ENCODE measurements around the gene RPS5. TPM values are rescaled to one million over a fixed set of nuclear protein-coding genes. Genes with fewer than 3 reads are reported as not detected.
A peak's percentile ranks its signal among the peaks of the same experiment; 100 is the strongest.
"Not testable (repeated sequence)": the region's sequence is repeated elsewhere in the genome, so short reads cannot be mapped to it uniquely, and the experiment has no call there.

RPS5 gene
- total RNA-seq, 1 donor from 2014 or later: 1,982 TPM

- intact Hi-C loops (cut with micrococcal nuclease): loop anchor here (1.0 kb wide), 5 partner anchors 15 to 68 kb away; partner anchors contain the start of genes RPS5, ZNF497 and ZNF837
- Mint-ChIP-seq H3K27me3 (no peaks in the 10 kb centered on the region), H3K4me3 (peak overlapping the region; percentile 93), H3K27ac (peak overlapping the region; percentile 76), H3K9me3 (no peaks in the 10 kb centered on the region), H3K36me3 (ENCODE audit: low read depth) (peaks cover 7% of the 10 kb centered on the region), H3K4me1 (peaks cover 30% of the 10 kb centered on the region)
- DNase-seq (peak; percentile 84), ATAC-seq (ENCODE audit: low read depth) (peak; percentile 93)
- TF ChIP-seq CTCF (IDR thresholded peaks at IDR 0.05): no peak
- ChIA-PET CTCF (interaction anchor here (0.6 to 1.0 kb wide), 4 partner anchors 15 to 173 kb away, joined by 3 to 4 read pairs (median 3); partner anchors contain the start of genes ZBTB45, ZNF274 and ZNF497), POLR2A (interaction anchor here (0.6 to 4.4 kb wide), 23 partner anchors 9 to 890 kb away, joined by 3 to 90 read pairs (median 4); partner anchors contain the start of genes CHMP2A, ERVK3-1, RPS5 and TRIM28)
Measured at GRCh38 chr19:58346961-58347929, 39.8 kb upstream of the RPS5 start.

GRCh38 chr19:58348080-58348479 lies 39.0 kb upstream of the RPS5 start:
- DNase-seq; H3K27me3 Mint-ChIP-seq; H3K9me3 Mint-ChIP-seq; ATAC-seq (ENCODE audit: low read depth); intact Hi-C loops (cut with micrococcal nuclease); H3K36me3 Mint-ChIP-seq (ENCODE audit: low read depth): not testable (repeated sequence)
- peak overlapping the region; percentile 93 for H3K4me3 Mint-ChIP-seq
- CTCF ChIA-PET: interaction anchor here (0.8 kb wide), 1 partner anchor 172 kb away, joined by 3 read pairs; the partner anchor contains the start of gene ZBTB45
- peaks cover 32% of the 10 kb centered on the region for H3K4me1 Mint-ChIP-seq
- POLR2A ChIA-PET: interaction anchor here (0.7 to 4.4 kb wide), 13 partner anchors 8 to 214 kb away, joined by 3 to 90 read pairs (median 5); partner anchors contain the start of genes RPS5, TRIM28, ZNF324B and ZNF497
- peak overlapping the region; percentile 76 for H3K27ac Mint-ChIP-seq

- POLR2A ChIA-PET: interaction anchor here (0.6 to 1.4 kb wide), 5 partner anchors 11 to 189 kb away, joined by 3 to 10 read pairs (median 4); partner anchors contain the start of gene ZNF497
- intact Hi-C loops (cut with micrococcal nuclease): no loop called here
Measured at GRCh38 chr19:58349590-58349989, 37.5 kb upstream of the RPS5 start.

GRCh38 chr19:58350001-58350861 lies 36.8 kb upstream of the RPS5 start:
- POLR2A ChIA-PET: interaction anchor here (0.6 to 1.4 kb wide), 3 partner anchors 12 to 146 kb away, joined by 3 to 12 read pairs (median 10); partner anchors contain the start of genes ZNF497 and ZNF837

More at GRCh38 chr19:58349590-58349989, 37.5 kb upstream of the RPS5 start:
- no peak for DNase-seq
- peak overlapping the region; percentile 64 for H3K4me3 Mint-ChIP-seq
- H3K4me1 Mint-ChIP-seq: peaks cover 32% of the 10 kb centered on the region
- no peaks in the 10 kb centered on the region for H3K27me3 Mint-ChIP-seq
- no peak for TF ChIP-seq CTCF (IDR thresholded peaks at IDR 0.05)
- H3K9me3 Mint-ChIP-seq: no peaks in the 10 kb centered on the region
- ATAC-seq (ENCODE audit: low read depth): no peak
- H3K27ac Mint-ChIP-seq: no peak overlapping the region
- CTCF ChIA-PET: no interaction called here
- peaks cover 6% of the 10 kb centered on the region for H3K36me3 Mint-ChIP-seq (ENCODE audit: low read depth)

More at GRCh38 chr19:58350001-58350861, 36.8 kb upstream of the RPS5 start:
- H3K27ac Mint-ChIP-seq: no peak overlapping the region
- H3K4me3 Mint-ChIP-seq: peak overlapping the region; percentile 64
- no peaks in the 10 kb centered on the region for H3K9me3 Mint-ChIP-seq
- TF ChIP-seq CTCF (IDR thresholded peaks at IDR 0.05): no peak
- intact Hi-C loops (cut with micrococcal nuclease): no loop called here
- peaks cover 32% of the 10 kb centered on the region for H3K4me1 Mint-ChIP-seq
- peaks cover 6% of the 10 kb centered on the region for H3K36me3 Mint-ChIP-seq (ENCODE audit: low read depth)
- H3K27me3 Mint-ChIP-seq: no peaks in the 10 kb centered on the region
- CTCF ChIA-PET: no interaction called here
- ATAC-seq (ENCODE audit: low read depth): no peak
- DNase-seq: no peak

Measured in activated B cell treated with CpG ODN at 0.5 μM for 24 hours (primary cell).